ENCODE measurements around the gene LRRC28.

Gene LRRC28

DNA sequence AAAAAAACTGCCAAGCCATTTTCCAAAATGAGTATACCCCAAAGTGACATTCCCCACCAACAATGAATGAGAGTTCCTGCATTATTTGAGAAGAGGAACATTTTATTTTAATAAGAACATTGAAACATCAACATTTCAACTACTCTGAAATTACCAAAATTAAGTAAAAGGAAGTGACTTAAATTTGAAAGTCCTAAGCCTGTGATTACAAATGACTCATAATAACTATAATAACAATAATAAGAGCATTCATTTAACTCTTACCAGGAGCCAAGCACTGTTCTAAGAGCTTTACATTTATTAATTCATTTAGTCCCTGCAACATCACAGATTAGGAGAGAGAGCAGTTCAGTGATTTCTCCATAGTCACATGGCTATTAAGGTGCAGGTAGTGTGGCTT is 32.4 kb downstream of the LRRC28 start:
- no peak for DNase-seq
- intact Hi-C loops (cut with DNase I; ENCODE audit: low total_unique reads), result no loop called here
- H3K4me3 ChIP-seq, result no peak overlapping the region
- H3K36me3 ChIP-seq, result no peaks in the 10 kb centered on the region
- TF ChIP-seq, protein P1, sequence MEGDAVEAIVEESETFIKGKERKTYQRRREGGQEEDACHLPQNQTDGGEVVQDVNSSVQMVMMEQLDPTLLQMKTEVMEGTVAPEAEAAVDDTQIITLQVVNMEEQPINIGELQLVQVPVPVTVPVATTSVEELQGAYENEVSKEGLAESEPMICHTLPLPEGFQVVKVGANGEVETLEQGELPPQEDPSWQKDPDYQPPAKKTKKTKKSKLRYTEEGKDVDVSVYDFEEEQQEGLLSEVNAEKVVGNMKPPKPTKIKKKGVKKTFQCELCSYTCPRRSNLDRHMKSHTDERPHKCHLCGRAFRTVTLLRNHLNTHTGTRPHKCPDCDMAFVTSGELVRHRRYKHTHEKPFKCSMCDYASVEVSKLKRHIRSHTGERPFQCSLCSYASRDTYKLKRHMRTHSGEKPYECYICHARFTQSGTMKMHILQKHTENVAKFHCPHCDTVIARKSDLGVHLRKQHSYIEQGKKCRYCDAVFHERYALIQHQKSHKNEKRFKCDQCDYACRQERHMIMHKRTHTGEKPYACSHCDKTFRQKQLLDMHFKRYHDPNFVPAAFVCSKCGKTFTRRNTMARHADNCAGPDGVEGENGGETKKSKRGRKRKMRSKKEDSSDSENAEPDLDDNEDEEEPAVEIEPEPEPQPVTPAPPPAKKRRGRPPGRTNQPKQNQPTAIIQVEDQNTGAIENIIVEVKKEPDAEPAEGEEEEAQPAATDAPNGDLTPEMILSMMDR (IDR thresholded peaks at IDR 0.05), result no peak
- H3K27me3 ChIP-seq, result no peaks in the 10 kb centered on the region
- H3K27ac ChIP-seq, result no peak overlapping the region
- no peaks in the 10 kb centered on the region for H3K9me3 ChIP-seq
- peaks cover 0 to 11% (median 5%) of the 10 kb centered on the region in 4 donors for H3K4me1 ChIP-seq

DNA sequence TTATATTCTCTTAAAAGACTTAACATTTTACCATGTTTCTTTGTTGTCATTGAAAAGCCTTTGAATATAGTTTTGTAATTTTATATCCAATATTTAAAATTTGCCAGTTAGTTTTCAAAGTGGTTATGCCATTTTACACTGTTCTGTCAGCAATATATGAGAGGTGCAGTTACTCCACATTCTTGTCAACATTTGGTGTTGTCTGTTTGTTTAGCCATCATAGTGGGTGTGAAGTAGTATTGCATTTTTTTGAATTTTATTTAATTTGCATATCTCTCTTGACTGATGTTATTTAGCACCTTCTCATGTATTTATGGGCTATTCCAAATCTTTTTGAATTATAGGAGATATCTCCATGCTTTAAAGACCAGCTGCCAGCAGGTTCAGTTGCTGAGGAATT is 40.4 kb downstream of the LRRC28 start:
- H3K4me1 ChIP-seq, result peaks cover 0 to 14% (median 2%) of the 10 kb centered on the region in 4 donors
- peaks cover 0 to 10% (median 3%) of the 10 kb centered on the region in 3 donors for H3K36me3 ChIP-seq
- no peak for DNase-seq
- TF ChIP-seq, protein P1 (IDR thresholded peaks at IDR 0.05), result no peak
- no peaks in the 10 kb centered on the region for H3K27me3 ChIP-seq
- H3K27ac ChIP-seq, result no peak overlapping the region
- H3K4me3 ChIP-seq, result no peak overlapping the region
- intact Hi-C loops (cut with DNase I; ENCODE audit: low total_unique reads), result no loop called here
- no peaks in the 10 kb centered on the region for H3K9me3 ChIP-seq

GRCh38 chr15:99295840-99296239 is 44.6 kb downstream of the LRRC28 start:
- TF ChIP-seq, protein P1 (IDR thresholded peaks at IDR 0.05), result no peak

GRCh38 chr15:99296386-99296785 is 45.1 kb downstream of the LRRC28 start:
- peaks cover 0 to 10% (median 0%) of the 10 kb centered on the region in 3 donors for H3K36me3 ChIP-seq
- intact Hi-C loops (cut with DNase I; ENCODE audit: low total_unique reads), result no loop called here
- H3K4me1 ChIP-seq, result peaks cover 0 to 50% (median 12%) of the 10 kb centered on the region in 4 donors
- H3K9me3 ChIP-seq, result no peaks in the 10 kb centered on the region
- peak overlapping the region; percentile 25 to 47 for H3K27ac ChIP-seq
- no peaks in the 10 kb centered on the region for H3K27me3 ChIP-seq
- TF ChIP-seq, protein P1 (IDR thresholded peaks at IDR 0.05), result no peak
- no peak overlapping the region for H3K4me3 ChIP-seq
- DNase-seq, result no peak

More at GRCh38 chr15:99295840-99296239, 44.6 kb downstream of the LRRC28 start:
- peaks cover 0 to 10% (median under 1%) of the 10 kb centered on the region in 3 donors for H3K36me3 ChIP-seq
- no peaks in the 10 kb centered on the region for H3K27me3 ChIP-seq
- H3K4me1 ChIP-seq, result peaks cover 0 to 50% (median 12%) of the 10 kb centered on the region in 4 donors
- no peaks in the 10 kb centered on the region for H3K9me3 ChIP-seq
- no peak for DNase-seq
- H3K27ac ChIP-seq, result peak overlapping the region; percentile 25 to 47
- H3K4me3 ChIP-seq, result no peak overlapping the region
- intact Hi-C loops (cut with DNase I; ENCODE audit: low total_unique reads), result no loop called here

GRCh38 chr15:99303907-99304306 is 52.6 kb downstream of the LRRC28 start:
- no peak for DNase-seq
- Histone ChIP-seq H3K9me3 (no peaks in the 10 kb centered on the region), H3K27me3 (no peaks in the 10 kb centered on the region), H3K27ac (peak overlapping the region; percentile 3 to 59), H3K4me1 (peaks cover 0 to 78% (median 16%) of the 10 kb centered on the region in 4 donors), H3K36me3 (no peaks in the 10 kb centered on the region), H3K4me3 (no peak overlapping the region)
- intact Hi-C loops (cut with DNase I; ENCODE audit: low total_unique reads), result no loop called here
- TF ChIP-seq, protein P1 (IDR thresholded peaks at IDR 0.05), result no peak

Data from tibial artery (tissue), 4 donors.